NCI-H1694 (cell line): Measurements from ENCODE around the gene CORO1C.

ENCODE experiments used
- DNase-seq: peaks from one replicate; lab custom pipeline; 2025; lab: John Stamatoyannopoulos, UW

Gene CORO1C

GRCh38 chr12:108615918-108616317 is 115.4 kb downstream of the CORO1C start:
- no peak for DNase-seq

DNA sequence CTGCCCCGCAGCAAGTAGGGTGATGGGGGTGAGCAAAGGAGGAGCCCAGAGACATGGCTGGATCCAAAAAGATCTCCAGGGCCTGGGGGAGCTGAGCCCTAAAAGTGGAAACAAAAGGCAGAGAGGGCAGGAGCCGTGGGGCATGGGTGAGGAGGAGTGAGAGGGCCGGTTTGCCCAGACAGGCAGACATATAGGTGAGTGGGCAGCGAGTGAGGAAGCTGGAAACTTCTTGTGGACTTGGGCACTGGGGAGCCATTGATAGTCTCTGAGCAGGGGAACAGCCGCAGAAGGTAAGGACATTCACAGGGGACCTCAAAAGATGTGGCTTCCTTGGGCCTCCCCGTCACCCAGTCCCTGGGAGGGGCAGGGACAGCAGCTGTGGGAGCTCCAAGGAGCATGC is 116.7 kb downstream of the CORO1C start:
- DNase-seq: no peak

DNA sequence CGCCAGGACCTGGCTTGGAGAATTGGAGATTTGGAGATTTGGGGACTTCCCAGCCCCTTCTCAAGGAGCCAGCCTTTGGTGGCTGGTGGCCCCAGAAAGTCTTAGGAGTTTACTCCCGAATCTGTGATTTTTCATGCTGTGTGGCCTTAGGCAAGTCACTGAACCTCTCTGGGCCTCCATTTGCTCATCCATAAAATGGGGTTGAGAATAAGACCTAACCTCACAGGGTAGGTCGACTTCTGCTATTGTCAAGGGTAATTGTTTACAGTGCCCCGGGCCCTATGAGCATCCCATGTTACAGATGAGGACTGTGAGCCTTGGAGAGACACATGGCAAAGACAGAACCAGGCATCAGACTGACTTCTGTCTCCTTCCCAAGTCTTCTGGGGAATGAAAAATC is 117.3 kb downstream of the CORO1C start:
- no peak for DNase-seq

DNA sequence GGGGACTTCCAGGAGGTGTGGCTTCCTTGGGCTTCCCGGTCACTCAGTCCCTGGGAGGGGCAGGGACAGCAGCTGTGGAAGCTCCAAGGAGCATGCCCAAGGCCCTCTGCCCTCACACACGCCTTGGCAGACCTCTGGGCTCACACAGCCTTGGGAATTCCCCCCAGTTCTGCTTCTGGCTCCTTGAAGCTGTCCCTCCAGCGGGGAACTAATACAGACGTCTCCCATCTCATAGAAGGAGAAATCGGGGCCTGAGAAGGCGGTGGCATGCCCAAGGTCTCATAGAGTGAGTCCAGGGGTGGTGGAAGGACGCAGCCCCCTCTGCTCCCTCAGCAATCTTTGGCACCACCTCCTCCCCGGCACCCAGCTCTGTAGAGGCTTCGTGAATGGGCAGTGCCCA is 117.8 kb downstream of the CORO1C start:
- DNase-seq: no peak

GRCh38 chr12:108612788-108613282 is 118.5 kb downstream of the CORO1C start:
- DNase-seq: no peak

GRCh38 chr12:108611884-108612415 is 119.4 kb downstream of the CORO1C start:
- no peak for DNase-seq

DNA sequence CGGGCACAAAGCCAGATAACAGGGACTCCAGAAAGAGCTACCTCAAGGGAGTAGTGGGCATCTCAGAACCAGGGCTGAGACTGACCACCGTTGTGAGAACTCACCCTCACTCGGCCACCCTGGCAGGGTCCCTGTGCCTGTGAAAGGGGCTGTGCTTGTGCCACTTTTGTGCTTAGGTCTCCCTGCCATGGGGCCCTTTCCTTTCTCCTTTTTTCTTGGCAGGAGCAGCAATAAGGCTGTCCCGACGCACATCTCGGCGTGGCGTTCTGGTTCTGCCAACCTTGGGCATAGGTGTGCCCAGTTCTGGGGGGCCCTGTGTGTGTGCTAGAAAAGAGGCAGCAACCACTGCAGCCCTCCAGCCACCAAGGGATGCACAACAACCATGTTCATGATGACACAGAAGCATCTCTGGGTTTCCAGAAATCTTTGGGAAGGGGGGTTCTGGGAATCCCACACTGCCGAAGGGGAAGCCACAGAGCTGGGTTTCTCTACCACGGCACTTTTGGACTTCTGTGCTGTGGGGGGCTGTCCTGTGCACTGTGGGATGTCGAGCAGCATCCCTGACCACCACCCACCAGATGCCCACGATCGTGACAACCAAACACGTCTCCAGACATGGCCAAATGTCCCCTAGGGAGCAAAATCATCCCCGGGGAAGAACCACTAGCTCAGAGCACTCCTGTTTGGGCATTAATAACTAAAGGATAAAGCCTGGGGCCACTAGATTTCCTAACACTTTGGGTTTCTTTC is 120.3 kb downstream of the CORO1C start:
- no peak for DNase-seq

GRCh38 chr12:108610336-108610815 is 120.9 kb downstream of the CORO1C start:
- no peak for DNase-seq

- DNase-seq: no peak
Measured at GRCh38 chr12:108609537-108610335, 121.6 kb downstream of the CORO1C start.

DNA sequence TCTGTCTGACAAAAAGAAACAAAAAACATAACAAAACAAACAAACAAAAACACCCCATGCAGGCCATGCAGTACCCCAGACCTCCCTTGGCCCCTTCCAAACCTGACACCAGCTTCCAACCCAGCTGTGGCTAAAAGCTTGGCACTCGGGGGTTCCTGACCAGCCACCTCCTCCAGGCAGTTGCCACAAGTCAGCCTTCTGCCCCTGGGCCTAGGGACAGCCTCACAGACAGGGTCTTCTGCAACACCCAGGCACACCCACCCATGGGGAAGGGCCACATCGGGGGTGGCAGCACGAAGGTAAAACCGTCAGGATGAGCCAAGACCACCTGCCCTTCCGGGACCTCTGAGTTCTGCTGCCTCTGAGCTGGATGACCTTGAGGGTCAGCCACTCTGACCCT is 122.7 kb downstream of the CORO1C start:
- DNase-seq: no peak

DNA sequence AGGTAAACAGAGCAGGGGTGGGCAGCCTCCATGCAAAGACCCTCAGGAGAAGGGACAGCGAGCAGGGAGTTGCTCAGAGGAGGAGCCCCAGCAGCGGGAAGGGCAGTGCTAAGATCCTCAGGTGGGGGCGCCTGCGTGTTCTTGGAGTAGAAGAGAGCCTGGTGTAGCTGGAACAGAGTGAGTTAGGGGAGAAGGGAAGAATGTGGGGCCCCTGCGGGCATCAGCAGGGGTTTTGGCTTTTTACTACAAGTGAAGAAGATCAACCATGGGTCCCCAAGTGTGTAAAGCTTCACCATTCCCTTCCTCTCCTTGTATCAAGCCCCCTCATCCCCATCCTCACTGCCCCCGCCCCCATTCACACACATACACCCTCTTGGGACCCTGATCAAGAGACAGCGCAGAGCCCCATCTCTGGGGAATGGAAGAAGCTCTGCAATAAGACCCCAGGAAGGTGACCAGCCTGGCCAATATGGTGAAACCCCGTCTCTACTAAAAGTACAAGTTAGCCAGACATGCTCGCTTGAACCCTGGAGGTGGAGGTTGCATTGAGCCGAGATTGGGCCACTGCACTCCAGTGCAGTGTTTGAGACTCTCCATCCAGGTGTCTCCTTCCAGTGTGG is 123.2 kb downstream of the CORO1C start:
- no peak for DNase-seq

GRCh38 chr12:108606492-108606891 is 124.8 kb downstream of the CORO1C start:
- no peak for DNase-seq

GRCh38 chr12:108605690-108606406 is 125.5 kb downstream of the CORO1C start:
- no peak for DNase-seq

DNA sequence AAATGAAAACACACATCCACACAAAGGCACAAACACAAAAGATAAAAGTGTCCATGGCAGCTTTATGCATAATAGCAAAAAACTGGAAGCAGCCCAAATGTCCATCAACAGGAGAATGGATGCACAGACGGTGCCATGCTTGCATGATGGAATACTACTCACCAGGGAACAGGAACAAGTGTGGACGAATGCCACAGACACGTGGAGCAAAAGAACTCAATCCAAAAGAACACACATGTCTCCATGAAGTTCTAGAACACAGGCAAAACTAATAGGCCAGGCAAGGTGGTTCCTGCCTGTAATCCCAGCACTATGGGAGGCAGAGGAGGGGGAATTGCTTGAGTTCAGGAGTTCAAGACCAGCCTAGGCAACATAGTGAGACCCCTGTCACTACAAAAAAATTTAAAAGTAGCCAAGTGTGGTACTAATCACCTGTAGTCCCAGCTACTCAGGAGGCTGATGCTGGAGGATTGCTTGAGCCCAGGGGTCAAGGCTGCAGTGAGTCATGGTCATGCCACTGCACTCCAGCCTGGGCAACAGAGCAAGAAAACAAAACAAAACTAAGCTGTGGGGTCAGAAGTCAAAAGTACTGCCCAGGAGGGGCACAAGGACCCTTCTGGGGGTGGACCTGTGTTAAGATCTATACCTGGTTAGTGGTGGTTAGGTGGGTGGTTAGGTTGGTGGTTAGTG is 126.2 kb downstream of the CORO1C start:
- no peak for DNase-seq

DNA sequence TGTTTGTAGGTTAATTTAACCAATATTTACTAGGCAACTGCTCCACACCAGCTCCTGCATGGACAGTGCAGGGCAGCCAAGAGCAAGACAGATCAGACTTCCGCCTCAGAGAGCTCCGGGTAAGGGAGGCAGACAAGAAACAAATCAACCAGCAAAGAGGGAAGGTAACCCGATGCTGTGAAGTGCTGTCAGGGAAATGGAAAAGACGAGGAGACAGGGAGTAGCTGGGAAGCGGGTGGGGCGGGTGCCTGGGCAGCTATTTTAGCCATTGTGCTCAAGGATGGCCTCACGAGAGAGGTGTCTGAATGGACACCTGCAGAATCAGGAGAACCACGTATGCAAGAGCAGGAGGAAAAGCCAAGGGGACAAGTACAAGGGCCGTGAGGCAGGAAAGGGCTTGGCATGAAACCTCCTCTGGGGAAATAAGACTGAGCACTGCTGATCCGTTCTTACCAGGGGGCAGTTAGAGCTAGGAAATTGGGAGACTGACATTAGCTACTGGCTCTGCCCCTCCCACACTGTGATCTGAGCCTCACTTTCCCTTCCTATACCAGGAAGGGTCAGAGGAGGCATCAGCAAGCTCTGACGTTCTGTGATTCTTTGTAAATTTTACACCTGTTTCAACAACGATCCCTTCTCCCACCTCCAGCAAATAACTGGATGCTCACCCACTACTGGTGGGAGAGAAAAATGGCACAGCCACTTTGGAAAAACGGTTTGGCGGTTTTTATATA is 126.9 kb downstream of the CORO1C start:
- no peak for DNase-seq

DNA sequence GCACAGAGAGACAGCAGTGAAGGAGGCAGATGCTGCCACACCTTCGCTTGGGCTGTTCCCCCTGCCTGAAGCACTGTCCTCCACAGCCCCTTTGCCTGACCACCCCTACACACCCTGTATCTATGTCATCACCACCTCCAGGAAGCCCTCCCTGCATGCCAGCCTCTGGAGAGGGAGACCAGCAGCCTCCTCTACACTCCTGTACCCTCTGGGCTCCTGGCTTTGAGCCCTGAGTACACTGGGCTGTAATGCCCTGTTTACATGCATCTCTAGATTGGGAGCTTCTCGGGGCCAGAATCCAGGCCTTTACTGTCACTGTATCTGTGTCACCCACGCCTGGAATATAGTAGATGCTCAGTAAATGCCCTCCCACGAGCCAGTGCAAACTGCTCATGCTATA is 127.6 kb downstream of the CORO1C start:
- no peak for DNase-seq

GRCh38 chr12:108602976-108603704 is 128.2 kb downstream of the CORO1C start:
- DNase-seq: no peak

DNA sequence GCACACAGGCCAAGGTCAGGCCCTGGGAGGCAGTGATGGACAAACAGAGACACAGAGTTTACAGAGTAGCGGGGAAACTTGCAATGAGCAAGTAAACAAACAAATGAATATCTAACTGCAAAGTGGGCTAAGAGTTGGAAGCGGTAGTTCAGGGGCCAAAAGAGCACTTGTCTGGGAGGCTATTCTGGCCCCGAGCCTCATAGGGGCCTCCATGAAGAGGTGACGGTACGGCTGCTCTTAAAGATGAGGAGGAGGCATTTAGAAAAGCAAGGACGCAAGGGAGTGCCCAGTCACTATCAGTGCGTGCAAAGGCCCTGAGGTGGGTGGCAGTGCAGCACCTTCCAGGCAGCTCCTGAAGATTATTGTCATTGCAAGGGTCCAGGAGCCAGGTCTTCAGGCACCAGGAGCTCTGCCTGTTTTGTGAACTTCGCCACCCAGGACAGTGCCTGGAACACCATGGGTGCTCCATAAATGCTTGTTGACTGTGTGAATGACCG is 129.1 kb downstream of the CORO1C start:
- DNase-seq: no peak

GRCh38 chr12:108600702-108601007 is 130.7 kb downstream of the CORO1C start:
- DNase-seq: no peak
